Measurements from ENCODE around the gene DNAJC13. TPM values are rescaled to one million over a fixed set of nuclear protein-coding genes. Genes with fewer than 3 reads are reported as not detected.

The DNAJC13 gene
- total and polyA plus RNA-seq, 2 donors (not counting 3 experiments of a cell fraction or from before 2014, with no cell fraction given) = 14.3 to 71.7 TPM

GRCh38 chr3:132517311-132517710 lies 100.0 kb downstream of the DNAJC13 start:
- FAIRE-seq (no peak), DNase-seq (ENCODE audit: low read depth, low spot score) (no peak)
- H3K9ac ChIP-seq (replicated peaks; ENCODE audit: extremely low read depth, insufficient read depth, low read length) = no peak overlapping the region
- no peaks in the 10 kb centered on the region for H3K9me3 ChIP-seq (replicated peaks; ENCODE audit: control insufficient read depth, insufficient read depth, low read length)
- POLR2A ChIA-PET = no interaction called here
- CTCF ChIA-PET = no interaction called here
- BruUV-seq (replicated peaks) = no TSS peak
- intact Hi-C loops (cut with micrococcal nuclease) (no loop called here), dilution Hi-C loops (cut with MboI; ENCODE audit: extremely low pct_ligation_motif_present, low sequenced_read_pairs) (no loop called here)
- no peaks in the 10 kb centered on the region for H3K79me2 ChIP-seq (ENCODE audit: control insufficient read depth, insufficient read depth, low read length)
- no peaks in the 10 kb centered on the region for H3K27me3 ChIP-seq (ENCODE audit: control insufficient read depth in 2 of 2, insufficient read depth in 2 of 2, low read length in 2 of 2)
- H3K4me2 ChIP-seq (ENCODE audit: insufficient read depth, low read length) = no peak overlapping the region
- H4K20me1 ChIP-seq (replicated peaks; ENCODE audit: control insufficient read depth, extremely low read depth, insufficient read depth, low read length) = no peaks in the 10 kb centered on the region
- TF ChIP-seq CTCF (IDR thresholded peaks at IDR 0.05; ENCODE audit: extremely low read depth in 1 of 2, insufficient read depth in 1 of 2, low read depth in 1 of 2, low read length in 2 of 2) = no peak
- TF ChIP-seq MYC (IDR thresholded peaks at IDR 0.05; ENCODE audit: low read depth, low read length) = no peak
- TF ChIP-seq MAX (IDR thresholded peaks at IDR 0.05; ENCODE audit: insufficient read depth, insufficient read length) = no peak
- no peak for TF ChIP-seq GATA2 (IDR thresholded peaks at IDR 0.05; ENCODE audit: insufficient read depth, insufficient read length, low read depth, low read length)
- no peak for TF ChIP-seq FOS (IDR thresholded peaks at IDR 0.05; ENCODE audit: borderline replicate concordance, insufficient read depth, low read length)
- TF ChIP-seq POLR2AphosphoS5 (IDR thresholded peaks at IDR 0.05; ENCODE audit: insufficient read depth, low read depth, low read length) = no peak
- TF ChIP-seq JUN (IDR thresholded peaks at IDR 0.05; ENCODE audit: borderline replicate concordance, insufficient read depth, insufficient read length, low read depth) = no peak
- no peak for TF ChIP-seq EZH2 (IDR thresholded peaks at IDR 0.05; ENCODE audit: borderline replicate concordance, low read depth, low read length, severe bottlenecking)
- peaks cover 18 to 25% of the 10 kb centered on the region in 2 experiments for H3K36me3 ChIP-seq (ENCODE audit: control insufficient read depth in 2 of 2, extremely low read depth in 1 of 2, insufficient read depth in 2 of 2, low read length in 2 of 2)
- H3K9me1 ChIP-seq (replicated peaks; ENCODE audit: control insufficient read depth, extremely low read depth, insufficient read depth, low read length) = no peaks in the 10 kb centered on the region
- H3K4me1 ChIP-seq (ENCODE audit: control insufficient read depth, extremely low read depth, insufficient read depth, low read length) = no peaks in the 10 kb centered on the region
- H3K4me3 ChIP-seq (replicated peaks in 1 of 3; ENCODE audit: insufficient read depth in 1 of 3, low read depth in 1 of 3, low read length in 3 of 3) = no peak overlapping the region
- no peak overlapping the region for H2AFZ ChIP-seq (ENCODE audit: low read depth, low read length)
- no peak overlapping the region for H3K27ac ChIP-seq (ENCODE audit: insufficient read depth, low read depth, low read length)
